Stimulated activated CD8-positive, alpha-beta memory T cell treated with anti-CD3 and anti-CD28 coated beads, Interleukin-15, amount 100 ng/mL, for 4 hours (primary cell): ENCODE results near the gene MED13.

Experiments used
- DNase-seq, 2 donors: peaks; one replicate each; pipeline ENCODE4 v3.0.0-alpha.2; 2020; ENCODE audit warnings: low read depth in 2 of 2

MED13 gene

GRCh38 chr17:62064791-62065563 is at the start of gene MED13:
TSS of gene MED13 (minus strand) at chr17:62065278. CDS start at chr17:62065205, 73 bp downstream.
- DNase-seq = peak; percentile 32 to 43

- DNase-seq = no peak
Observed at GRCh38 chr17:62112229-62112628, 47.2 kb upstream of the MED13 start.

- no peak for DNase-seq
Observed at GRCh38 chr17:62111562-62112171, 46.6 kb upstream of the MED13 start.

- no peak for DNase-seq
Observed at GRCh38 chr17:62110923-62111484, 45.9 kb upstream of the MED13 start.

GRCh38 chr17:62109924-62110323 is 44.8 kb upstream of the MED13 start:
- DNase-seq = no peak

GRCh38 chr17:62109378-62109902 is 44.4 kb upstream of the MED13 start:
- peak; percentile 1 to 2 for DNase-seq

- DNase-seq = no peak
Observed at GRCh38 chr17:62105861-62106260, 40.8 kb upstream of the MED13 start.

- DNase-seq = no peak
Observed at GRCh38 chr17:62105357-62105756, 40.3 kb upstream of the MED13 start.

- DNase-seq = no peak
Observed at GRCh38 chr17:62101515-62101914, 36.4 kb upstream of the MED13 start.

- no peak for DNase-seq
Observed at GRCh38 chr17:62101090-62101489, 36.0 kb upstream of the MED13 start.

GRCh38 chr17:62100055-62100454 is 35.0 kb upstream of the MED13 start:
- no peak for DNase-seq

- DNase-seq = no peak
Observed at GRCh38 chr17:62099532-62099931, 34.5 kb upstream of the MED13 start.

GRCh38 chr17:62098623-62099231 is 33.6 kb upstream of the MED13 start:
- DNase-seq = no peak

- DNase-seq = no peak
Observed at GRCh38 chr17:62096401-62096670, 31.3 kb upstream of the MED13 start.

- no peak for DNase-seq
Observed at GRCh38 chr17:62094175-62094574, 29.1 kb upstream of the MED13 start.

- no peak for DNase-seq
Observed at GRCh38 chr17:62093188-62094155, 28.4 kb upstream of the MED13 start.

- DNase-seq = no peak
Observed at GRCh38 chr17:62092784-62093183, 27.7 kb upstream of the MED13 start.

- DNase-seq = no peak
Observed at GRCh38 chr17:62091804-62092203, 26.7 kb upstream of the MED13 start.

GRCh38 chr17:62090868-62091267 is 25.8 kb upstream of the MED13 start:
- DNase-seq = no peak

- no peak for DNase-seq
Observed at GRCh38 chr17:62090021-62090824, 25.1 kb upstream of the MED13 start.

- DNase-seq = no peak
Observed at GRCh38 chr17:62089334-62089733, 24.3 kb upstream of the MED13 start.
